Endothelial cell (in vitro differentiated cells): ENCODE results near the gene RASSF10. TPM values are rescaled to one million over a fixed set of nuclear protein-coding genes. Genes with fewer than 3 reads are reported as not detected.

Source experiments
- DNase-seq: peaks from one replicate; pipeline ENCODE4 v3.0.0; 2021; ENCODE audit warnings: low spot score
- H3K27ac Mint-ChIP-seq: one replicate; pipeline ENCODE4 v1.8.0; 2021; ENCODE audit warnings: mixed read lengths, inconsistent platforms; ENCODE audit not compliant: unreplicated experiment
- H3K27me3 Mint-ChIP-seq: one replicate; pipeline ENCODE4 v1.8.0; 2021; ENCODE audit warnings: mild to moderate bottlenecking, moderate library complexity, mixed read lengths, inconsistent platforms; ENCODE audit not compliant: unreplicated experiment
- H3K36me3 Mint-ChIP-seq: one replicate; pipeline ENCODE4 v1.8.0; 2021; ENCODE audit warnings: mild to moderate bottlenecking, low read depth, mixed read lengths, inconsistent platforms; ENCODE audit not compliant: unreplicated experiment
- H3K4me1 Mint-ChIP-seq: one replicate; pipeline ENCODE4 v1.8.0; 2021; ENCODE audit warnings: mild to moderate bottlenecking, mixed read lengths, inconsistent platforms; ENCODE audit not compliant: unreplicated experiment
- H3K4me3 Mint-ChIP-seq: one replicate; pipeline ENCODE4 v1.8.0; 2021; ENCODE audit warnings: mild to moderate bottlenecking, mixed read lengths, inconsistent platforms; ENCODE audit not compliant: unreplicated experiment
- H3K9me3 Mint-ChIP-seq: one replicate; pipeline ENCODE4 v1.8.0; 2021; ENCODE audit warnings: mixed read lengths, inconsistent platforms; ENCODE audit not compliant: unreplicated experiment
- CTCF ChIP-seq: fragments of 200-600 bp; sonication (generic); IDR thresholded peaks from one replicate; pipeline ENCODE4 v1.5.0; 2021; ENCODE audit warnings: antibody characterized with exemption; ENCODE audit not compliant: unreplicated experiment
- total RNA-seq: library from RNA; stranded (reverse); fragmentation: NEBNext Ultra II Directional; extraction: Animal tissue kit (Norgen Biotek cat#: 25700); gene quantifications from one replicate; pipeline ENCODE4 v1.2.1, GENCODE V29; 2021; ENCODE audit not compliant: unreplicated experiment

Gene RASSF10
- total RNA-seq, 1 donor from 2014 or later = 17.5 TPM

- Mint-ChIP-seq H3K4me1 (peaks cover 13% of the 10 kb centered on the region), H3K4me3 (no peak overlapping the region), H3K27me3 (peaks cover 1% of the 10 kb centered on the region), H3K27ac (no peak overlapping the region), H3K9me3 (no peaks in the 10 kb centered on the region), H3K36me3 (no peaks in the 10 kb centered on the region)
- TF ChIP-seq CTCF = no peak
- no peak for DNase-seq
These were observed 15.5 kb upstream of the RASSF10 start for GRCh38 chr11:12993626-12994025.

- TF ChIP-seq CTCF = no peak
- H3K4me1 Mint-ChIP-seq = peaks cover 18% of the 10 kb centered on the region
- H3K36me3 Mint-ChIP-seq = no peaks in the 10 kb centered on the region
- H3K27ac Mint-ChIP-seq = no peak overlapping the region
- no peaks in the 10 kb centered on the region for H3K9me3 Mint-ChIP-seq
- DNase-seq = no peak
- H3K4me3 Mint-ChIP-seq = no peak overlapping the region
- peaks cover 1% of the 10 kb centered on the region for H3K27me3 Mint-ChIP-seq
These were observed 14.6 kb upstream of the RASSF10 start for GRCh38 chr11:12994476-12994875.

- Mint-ChIP-seq H3K27me3 (peaks cover 3% of the 10 kb centered on the region), H3K9me3 (no peaks in the 10 kb centered on the region), H3K4me3 (no peak overlapping the region), H3K4me1 (peaks cover 18% of the 10 kb centered on the region), H3K36me3 (no peaks in the 10 kb centered on the region), H3K27ac (no peak overlapping the region)
- TF ChIP-seq CTCF = no peak
- no peak for DNase-seq
These were observed 13.9 kb upstream of the RASSF10 start for GRCh38 chr11:12995188-12995587.

GRCh38 chr11:12995823-12996222 is 13.3 kb upstream of the RASSF10 start:
- no peak for DNase-seq
- no peaks in the 10 kb centered on the region for H3K36me3 Mint-ChIP-seq
- no peaks in the 10 kb centered on the region for H3K9me3 Mint-ChIP-seq
- no peak overlapping the region for H3K4me3 Mint-ChIP-seq
- peaks cover 3% of the 10 kb centered on the region for H3K27me3 Mint-ChIP-seq
- no peak overlapping the region for H3K27ac Mint-ChIP-seq
- no peak for TF ChIP-seq CTCF
- peaks cover 18% of the 10 kb centered on the region for H3K4me1 Mint-ChIP-seq

- no peak overlapping the region for H3K4me3 Mint-ChIP-seq
- no peak overlapping the region for H3K27ac Mint-ChIP-seq
- H3K4me1 Mint-ChIP-seq = peaks cover 18% of the 10 kb centered on the region
- TF ChIP-seq CTCF = no peak
- H3K36me3 Mint-ChIP-seq = no peaks in the 10 kb centered on the region
- peaks cover 3% of the 10 kb centered on the region for H3K27me3 Mint-ChIP-seq
- DNase-seq = no peak
- no peaks in the 10 kb centered on the region for H3K9me3 Mint-ChIP-seq
These were observed 11.9 kb upstream of the RASSF10 start for GRCh38 chr11:12997168-12997567.
